Endothelial cell of umbilical vein (primary cell): ENCODE results near the gene DLG1. TPM values are rescaled to one million over a fixed set of nuclear protein-coding genes. Genes with fewer than 3 reads are reported as not detected.

ENCODE experiments used
- BruUV-seq: library from RNA; stranded (reverse); fragments of 400-500 nt; replicated peaks from 2 replicates; lab custom pipeline; 2021; lab: Mats Ljungman, UMichigan
- CTCF ChIA-PET: fragments of 300-600, 350-600 bp; sonication (Branson Sonifier 250); formaldehyde crosslinking; loops from one replicate; lab custom pipeline; 2021; ENCODE audit warnings: antibody characterized with exemption, inconsistent platforms; lab: Charles Lee
- POLR2A ChIA-PET: fragments of 300-600, 350-600 bp; sonication (Branson Sonifier 250); formaldehyde crosslinking; loops from one replicate; lab custom pipeline; 2021; ENCODE audit warnings: antibody characterized with exemption, inconsistent platforms; lab: Charles Lee
- DNase-seq: peaks from one replicate; pipeline ENCODE4 v3.0.0-alpha.2; 2011; ENCODE audit warnings: low read depth, low spot score
- FAIRE-seq: peaks from 2 replicates; lab custom pipeline; 2011; peaks lifted over from hg19 to GRCh38; lab: Jason Lieb, UNC
- H2AFZ ChIP-seq: 2 replicates; pipeline ENCODE4 v1.6.0; 2012; ENCODE audit warnings: low read depth, low read length, control low read depth, inconsistent platforms
- H3K27ac ChIP-seq: 2 replicates; pipeline ENCODE4 v1.5.1; 2011; ENCODE audit warnings: low read depth, mild to moderate bottlenecking, control low read depth, low read length, moderate library complexity; ENCODE audit not compliant: insufficient read depth
- H3K27me3 ChIP-seq, 2 experiments: 2 replicates each; pipeline versions ENCODE4 v1.6.0 to v1.6.1; 2011; ENCODE audit warnings: low read length in 2 of 2, mixed read lengths in 1 of 2; ENCODE audit not compliant: control insufficient read depth in 2 of 2, insufficient read depth in 2 of 2
- H3K36me3 ChIP-seq, 2 experiments: 2 replicates in 1 of 2; 3 replicates in 1 of 2; pipeline ENCODE4 v1.5.1; 2011; ENCODE audit warnings: low read length in 2 of 2, mild to moderate bottlenecking in 1 of 2, moderate library complexity in 1 of 2; ENCODE audit not compliant: control insufficient read depth in 2 of 2, insufficient read depth in 2 of 2; ENCODE audit errors: extremely low read depth in 1 of 2
- H3K4me1 ChIP-seq: 3 replicates; pipeline ENCODE4 v1.5.1; 2011; ENCODE audit warnings: mild to moderate bottlenecking, low read length; ENCODE audit not compliant: control insufficient read depth, insufficient read depth; ENCODE audit errors: extremely low read depth
- H3K4me2 ChIP-seq: 2 replicates; pipeline ENCODE4 v1.6.1; 2011; ENCODE audit warnings: low read length, control low read depth, mixed read lengths; ENCODE audit not compliant: insufficient read depth
- H3K4me3 ChIP-seq, 3 experiments: fragments of 200-600 bp in 1 of 3; sonication (generic), shearing (Covaris generic) in 1 of 3; replicated peaks in 1 of 3; 2 replicates each; pipeline ENCODE4 v1.5.1; 2011 to 2016; ENCODE audit warnings: control low read depth in 3 of 3, low read length in 3 of 3, mild to moderate bottlenecking in 2 of 3, inconsistent platforms in 1 of 3, low read depth in 1 of 3, moderate library complexity in 1 of 3; ENCODE audit not compliant: insufficient read depth in 1 of 3
- H3K79me2 ChIP-seq: 2 replicates; pipeline ENCODE4 v1.6.0; 2012; ENCODE audit warnings: low read length, inconsistent platforms; ENCODE audit not compliant: control insufficient read depth, insufficient read depth
- H3K9ac ChIP-seq: replicated peaks from 2 replicates; pipeline ENCODE3; 2011; ENCODE audit warnings: low read length, control low read depth; ENCODE audit not compliant: insufficient read depth; ENCODE audit errors: extremely low read depth
- H3K9me1 ChIP-seq: replicated peaks from 3 replicates; pipeline ENCODE4 v1.6.0; 2011; ENCODE audit warnings: mild to moderate bottlenecking, low read length; ENCODE audit not compliant: control insufficient read depth, insufficient read depth; ENCODE audit errors: extremely low read depth
- H3K9me3 ChIP-seq: replicated peaks from 2 replicates; pipeline ENCODE4 v1.5.1; 2012; ENCODE audit warnings: low read length, inconsistent platforms; ENCODE audit not compliant: control insufficient read depth, insufficient read depth
- H4K20me1 ChIP-seq: replicated peaks from 2 replicates; pipeline ENCODE3; 2011; ENCODE audit warnings: mild to moderate bottlenecking, low read length; ENCODE audit not compliant: control insufficient read depth, insufficient read depth; ENCODE audit errors: extremely low read depth
- EZH2 ChIP-seq: IDR thresholded peaks from 2 replicates; pipeline ENCODE4 v1.6.1; 2012; ENCODE audit warnings: borderline replicate concordance, low read depth, mild to moderate bottlenecking, moderate library complexity, low read length, inconsistent platforms; ENCODE audit not compliant: severe bottlenecking
- FOS ChIP-seq: IDR thresholded peaks from 2 replicates; pipeline ENCODE4 v1.6.1; 2011; ENCODE audit warnings: mild to moderate bottlenecking, low read length, moderate library complexity, borderline replicate concordance; ENCODE audit not compliant: insufficient read depth
- GATA2 ChIP-seq: IDR thresholded peaks from 2 replicates; pipeline ENCODE4 v1.7.0; 2011; ENCODE audit warnings: low read depth, mild to moderate bottlenecking, moderate library complexity, mixed read lengths, low read length; ENCODE audit not compliant: insufficient read length, insufficient read depth
- JUN ChIP-seq: IDR thresholded peaks from 2 replicates; pipeline ENCODE4 v1.6.1; 2011; ENCODE audit warnings: borderline replicate concordance, low read depth; ENCODE audit not compliant: insufficient read length, insufficient read depth
- MAX ChIP-seq: IDR thresholded peaks from 2 replicates; pipeline ENCODE4 v1.6.1; 2011; ENCODE audit not compliant: insufficient read depth, insufficient read length
- MYC ChIP-seq: IDR thresholded peaks from one replicate; pipeline ENCODE4 v1.6.1; 2011; ENCODE audit warnings: mild to moderate bottlenecking, low read depth, low read length
- POLR2A ChIP-seq: IDR thresholded peaks from 2 replicates; pipeline ENCODE4 v1.6.1; 2012; ENCODE audit warnings: low read depth, mild to moderate bottlenecking, control low read depth, low read length
- POLR2AphosphoS5 ChIP-seq: IDR thresholded peaks from 2 replicates; pipeline ENCODE4 v1.6.1; 2012; ENCODE audit warnings: low read depth, mild to moderate bottlenecking, control low read depth, low read length, moderate library complexity; ENCODE audit not compliant: insufficient read depth
- dilution Hi-C: fragments of 300-500 bp; cut with MboI; formaldehyde crosslinking; loops from one replicate; pipeline ENCODE4 v1.15.0; 2019; ENCODE audit warnings: low sequenced_read_pairs; ENCODE audit not compliant: extremely low pct_ligation_motif_present
- intact Hi-C: fragments of 100-400 bp; cut with micrococcal nuclease; formaldehyde crosslinking; loops from one replicate; pipeline ENCODE4 v1.10.0; 2022
- polyA plus RNA-seq, 4 experiments: library from polyadenylated mRNA; depleted of rRNA in 3 of 4; stranded (reverse) in 3 of 4; unstranded in 1 of 4; fragments of >200 nt; gene quantifications; 2 replicates each; pipeline versions ENCODE4 v1.2.1 to v1.2.3, GENCODE V29; 2011 to 2012; ENCODE audit warnings: missing spikeins in 1 of 4
- total RNA-seq: library from RNA; stranded (reverse); gene quantifications from 2 replicates; pipeline ENCODE4 v1.2.3, GENCODE V29; 2021
- TF ChIP-seq, protein P1 (sequence below), 2 donors: IDR thresholded peaks; 1 replicate in 1 of 2; 2 replicates in 1 of 2; pipeline ENCODE4 v1.5.1; 2011; ENCODE audit warnings: low read length in 2 of 2, mild to moderate bottlenecking in 2 of 2, moderate library complexity in 2 of 2, control low read depth in 1 of 2, inconsistent platforms in 1 of 2, low read depth in 1 of 2; ENCODE audit not compliant: insufficient read depth in 1 of 2; ENCODE audit errors: extremely low read depth in 1 of 2

DLG1 gene
- total and polyA plus RNA-seq, 2 donors (not counting 3 experiments of a cell fraction or from before 2014, with no cell fraction given), result 26.5 to 80.1 TPM

DNA sequence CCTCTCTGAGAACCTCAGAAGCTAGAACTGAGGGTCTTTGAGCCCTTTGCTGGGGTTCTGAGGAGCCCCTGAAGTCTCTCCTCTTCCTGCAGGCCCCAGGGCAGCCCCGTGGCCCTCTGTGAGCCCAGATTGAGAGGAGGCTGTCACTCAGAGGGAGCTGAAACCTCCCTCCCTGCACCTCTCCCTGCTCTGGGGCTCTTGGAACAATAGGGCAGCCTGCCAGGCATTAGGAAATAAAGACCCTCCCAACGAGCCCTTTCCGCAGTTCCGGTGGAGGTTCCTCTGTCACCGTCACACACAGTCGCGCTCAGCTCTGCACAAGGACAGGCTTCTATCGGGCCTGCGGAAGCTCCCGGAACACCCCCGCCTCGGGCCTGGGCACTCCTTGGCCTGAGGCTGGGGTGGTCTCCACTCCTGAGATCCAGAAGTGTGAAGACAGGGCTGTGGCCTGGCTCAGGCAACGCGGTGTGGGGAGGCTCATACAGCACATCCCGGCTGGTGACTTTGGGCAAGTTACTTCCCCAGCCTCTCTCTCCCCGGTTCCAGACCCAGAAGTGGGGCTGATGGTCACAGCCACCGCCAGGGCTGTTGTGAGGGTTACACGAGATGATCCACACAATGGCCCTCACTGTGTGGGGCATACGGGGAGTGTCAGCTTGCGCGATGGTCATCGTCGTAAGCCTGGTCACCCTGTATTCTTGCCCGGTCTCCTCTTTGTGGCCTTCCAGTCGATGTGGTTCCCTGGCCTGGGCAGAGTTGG, 286.5 kb downstream of the DLG1 start:
- no peak for FAIRE-seq
- Histone ChIP-seq H2AFZ (no peak overlapping the region), H3K4me2 (no peak overlapping the region), H3K4me1 (no peaks in the 10 kb centered on the region), H3K9me3 (no peaks in the 10 kb centered on the region), H3K9me1 (no peaks in the 10 kb centered on the region), H3K4me3 (no peak overlapping the region), H3K79me2 (no peaks in the 10 kb centered on the region), H3K36me3 (no peaks in the 10 kb centered on the region), H3K27me3 (no peaks in the 10 kb centered on the region), H3K9ac (no peak overlapping the region), H4K20me1 (no peaks in the 10 kb centered on the region), H3K27ac (no peak overlapping the region)
- intact Hi-C loops (no loop called here), dilution Hi-C loops (no loop called here)
- DNase-seq, result no peak
- POLR2A ChIA-PET, result no interaction called here
- TF ChIP-seq MYC (no peak), FOS (no peak), POLR2AphosphoS5 (no peak), EZH2 (no peak), GATA2 (no peak), MAX (no peak), POLR2A (no peak), JUN (no peak)
- TF ChIP-seq, protein P1, sequence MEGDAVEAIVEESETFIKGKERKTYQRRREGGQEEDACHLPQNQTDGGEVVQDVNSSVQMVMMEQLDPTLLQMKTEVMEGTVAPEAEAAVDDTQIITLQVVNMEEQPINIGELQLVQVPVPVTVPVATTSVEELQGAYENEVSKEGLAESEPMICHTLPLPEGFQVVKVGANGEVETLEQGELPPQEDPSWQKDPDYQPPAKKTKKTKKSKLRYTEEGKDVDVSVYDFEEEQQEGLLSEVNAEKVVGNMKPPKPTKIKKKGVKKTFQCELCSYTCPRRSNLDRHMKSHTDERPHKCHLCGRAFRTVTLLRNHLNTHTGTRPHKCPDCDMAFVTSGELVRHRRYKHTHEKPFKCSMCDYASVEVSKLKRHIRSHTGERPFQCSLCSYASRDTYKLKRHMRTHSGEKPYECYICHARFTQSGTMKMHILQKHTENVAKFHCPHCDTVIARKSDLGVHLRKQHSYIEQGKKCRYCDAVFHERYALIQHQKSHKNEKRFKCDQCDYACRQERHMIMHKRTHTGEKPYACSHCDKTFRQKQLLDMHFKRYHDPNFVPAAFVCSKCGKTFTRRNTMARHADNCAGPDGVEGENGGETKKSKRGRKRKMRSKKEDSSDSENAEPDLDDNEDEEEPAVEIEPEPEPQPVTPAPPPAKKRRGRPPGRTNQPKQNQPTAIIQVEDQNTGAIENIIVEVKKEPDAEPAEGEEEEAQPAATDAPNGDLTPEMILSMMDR (IDR thresholded peaks at IDR 0.05; ENCODE audit: extremely low read depth in 1 of 2, insufficient read depth in 1 of 2, low read depth in 1 of 2, low read length in 2 of 2), result no peak
- BruUV-seq, result no TSS peak
- CTCF ChIA-PET, result no interaction called here
